GM21360 (cell line): ENCODE results near the gene TMEM117.

Experiments
- ATAC-seq: cut with Tn5 transposase; IDR thresholded peaks from one replicate; pipeline ENCODE4 v1.9.1; 2021; ENCODE audit warnings: mild to moderate bottlenecking, moderate library complexity; ENCODE audit not compliant: unreplicated experiment

TMEM117 gene

DNA sequence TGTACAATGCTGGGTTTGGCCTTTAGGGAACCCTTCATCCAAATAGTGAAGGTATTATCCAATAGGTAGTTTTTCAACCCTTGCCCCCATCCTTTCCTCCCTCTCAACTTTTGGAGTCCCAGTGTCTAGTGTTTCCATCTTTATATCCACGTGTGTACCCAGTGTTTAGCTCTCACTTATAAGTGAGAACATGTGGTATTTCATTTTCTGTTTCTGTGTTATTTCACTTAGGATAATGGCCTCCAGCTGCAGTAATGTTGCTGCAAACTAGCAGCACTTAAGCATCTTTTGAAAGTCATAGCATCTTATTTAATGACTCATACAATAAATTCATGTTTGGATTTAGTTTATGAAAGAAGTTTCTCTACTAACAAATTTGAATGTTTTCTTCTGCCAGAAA, 597.8 kb downstream of the TMEM117 start:
- no peak for ATAC-seq

DNA sequence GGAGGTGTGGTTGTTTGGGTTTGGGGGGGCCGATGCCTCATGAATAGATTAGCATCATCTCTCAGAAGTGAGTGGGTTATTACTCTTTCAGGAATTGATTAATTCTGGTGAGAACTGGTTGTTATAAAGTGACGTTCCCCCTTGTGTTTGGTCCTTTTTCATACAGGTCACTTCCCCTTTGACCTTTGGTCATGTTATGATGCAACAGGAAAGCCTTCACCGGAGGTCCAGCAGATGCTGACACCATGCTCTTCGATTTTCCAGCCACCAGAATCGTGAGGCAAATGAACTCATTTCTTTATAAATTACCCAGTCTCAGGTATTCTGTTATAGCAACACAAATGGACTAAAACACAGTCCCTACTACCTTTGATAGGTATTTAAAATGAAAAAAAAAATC, 600.9 kb downstream of the TMEM117 start:
- ATAC-seq: no peak
